ENCODE results near the gene WDR82. TPM values are rescaled to one million over a fixed set of nuclear protein-coding genes. Genes with fewer than 3 reads are reported as not detected.

Gene WDR82
- total RNA-seq, 2 experiments from 2014 or later = 131 TPM

DNA sequence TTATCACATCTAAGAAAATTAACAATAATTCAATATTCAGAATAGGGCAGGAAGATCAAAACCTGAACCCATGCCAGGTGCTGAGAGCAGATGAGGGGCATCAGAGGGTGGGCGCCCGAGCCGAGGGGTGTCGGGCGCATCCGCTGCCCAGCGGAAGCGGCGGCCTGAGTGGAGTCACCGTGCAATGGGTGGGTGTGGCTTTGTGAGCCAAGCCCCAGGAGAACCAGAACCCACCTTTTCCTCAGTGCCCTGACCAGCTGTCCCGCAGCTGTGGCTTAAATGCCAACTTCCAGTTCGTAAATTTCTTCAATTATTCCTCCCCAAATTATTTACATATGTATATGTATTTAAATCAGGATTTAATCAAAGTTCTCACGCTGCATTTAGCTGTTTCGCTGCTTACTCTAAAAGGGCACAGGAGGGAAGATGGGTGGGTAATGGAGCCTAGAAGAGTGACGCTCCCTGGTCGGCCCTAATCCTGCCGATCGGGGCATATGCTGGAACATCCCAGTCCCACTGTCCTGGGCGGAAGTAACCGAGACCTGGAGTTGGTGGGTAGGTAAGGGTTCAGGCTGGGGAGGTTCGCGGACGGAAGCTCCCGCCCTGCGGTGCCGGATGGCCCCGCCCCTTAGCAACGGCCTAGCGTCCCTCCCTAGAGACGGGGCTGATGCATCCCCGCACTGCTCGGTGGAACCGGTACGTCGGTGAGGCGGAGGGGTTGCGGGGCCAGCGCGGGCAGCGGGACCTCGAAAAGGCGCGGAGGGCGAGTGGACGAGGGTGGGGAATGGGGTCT is 39.0 kb upstream of the WDR82 start:
- no peak overlapping the region for H3K27ac Mint-ChIP-seq
- no peaks in the 10 kb centered on the region for H3K36me3 Mint-ChIP-seq (ENCODE audit: low read depth)
- peak overlapping the region; percentile 31 for H3K4me3 Mint-ChIP-seq
- no peaks in the 10 kb centered on the region for H3K27me3 Mint-ChIP-seq (ENCODE audit: low read depth)
- ChIA-PET POLR2A (interaction anchor here (0.6 kb wide), 1 partner anchor 10 kb away, joined by 4 read pairs; no protein-coding TSS in a partner anchor), CTCF (interaction anchor here (1.4 to 6.6 kb wide), 3 partner anchors 22 to 97 kb away, joined by 3 to 41 read pairs (median 6); no protein-coding TSS in a partner anchor)
- DNase-seq = peak; percentile 77
- H3K9me3 Mint-ChIP-seq (ENCODE audit: insufficient read depth) = no peaks in the 10 kb centered on the region
- peaks cover 25% of the 10 kb centered on the region for H3K4me1 Mint-ChIP-seq (ENCODE audit: low read depth)
- peak; percentile 97 for ATAC-seq

DNA sequence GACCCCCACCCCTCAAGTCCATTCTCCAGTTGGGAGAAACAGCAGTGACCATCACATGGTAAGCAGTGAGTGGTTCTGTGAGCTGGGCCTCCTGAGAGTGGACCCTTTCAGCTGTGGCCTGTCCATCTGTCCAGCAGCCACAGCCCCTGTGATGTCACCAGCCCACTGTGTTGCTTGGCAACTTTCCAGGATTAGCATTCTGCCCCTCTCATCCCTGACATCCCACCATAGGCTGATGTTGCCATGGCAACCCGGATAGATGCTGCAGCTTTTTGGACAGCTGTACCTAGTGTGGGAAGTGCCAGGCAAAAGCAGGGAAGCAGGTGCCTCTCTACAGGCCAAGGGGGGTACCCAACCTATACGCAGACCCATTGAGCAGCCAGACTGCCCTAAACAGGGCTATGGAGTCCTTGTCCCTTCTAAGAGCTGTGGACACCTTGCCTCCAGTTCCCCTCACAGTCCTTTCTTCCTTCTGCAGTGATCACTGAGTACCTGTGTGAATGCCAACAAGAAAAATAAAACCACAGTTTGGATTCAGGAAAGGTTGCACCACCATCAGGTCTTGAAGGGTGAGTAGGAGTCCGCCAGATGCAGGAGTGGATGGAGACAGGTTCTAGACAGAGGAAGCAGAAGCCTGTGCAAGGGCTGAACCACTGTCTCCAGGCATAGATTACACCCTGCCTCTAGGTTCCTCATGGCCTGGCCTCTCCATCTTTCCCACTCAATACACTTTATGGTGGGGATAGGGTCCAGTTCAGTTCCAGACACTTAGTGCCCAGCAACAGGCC is 37.7 kb upstream of the WDR82 start, which contains the start of gene DNAH1:
Gene DNAH1 (plus strand): TSS at position 343 of the 788 bp plus-strand sequence. CDS start 6,124 bp downstream, outside the sequence.
- ATAC-seq (no peak), DNase-seq (no peak)
- Mint-ChIP-seq H3K4me1 (ENCODE audit: low read depth) (peaks cover 26% of the 10 kb centered on the region), H3K27ac (peak within 1 kb of the TSS; percentile 34), H3K36me3 (ENCODE audit: low read depth) (no peaks in the 10 kb centered on the region), H3K4me3 (no peak within 1 kb of the TSS), H3K9me3 (ENCODE audit: insufficient read depth) (no peaks in the 10 kb centered on the region), H3K27me3 (ENCODE audit: low read depth) (no peaks in the 10 kb centered on the region)
- CTCF ChIA-PET = interaction anchor here (1.1 to 6.6 kb wide), 3 partner anchors 23 to 95 kb away, joined by 3 to 41 read pairs (median 3); no protein-coding TSS in a partner anchor
- POLR2A ChIA-PET = no interaction called here

DNA sequence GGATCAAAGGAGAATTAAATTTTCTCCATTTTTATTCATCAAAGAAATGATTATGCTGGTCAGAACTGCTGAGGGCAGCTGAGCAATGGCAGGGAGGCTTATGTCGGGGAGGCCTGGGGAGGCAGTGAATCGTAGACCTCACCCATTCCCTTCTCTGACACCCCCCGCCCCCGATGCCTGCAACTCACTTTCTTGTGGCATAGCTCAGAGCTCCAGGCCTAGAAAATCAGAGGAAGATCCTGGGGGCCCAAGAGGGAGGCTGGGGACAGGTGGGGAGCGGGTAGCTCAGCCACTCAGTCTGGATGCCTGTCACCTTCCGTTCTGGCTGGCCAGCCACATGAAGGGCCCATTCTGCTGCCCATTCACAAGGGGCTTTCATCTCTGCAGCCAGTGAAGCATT is 36.6 kb upstream of the WDR82 start:
- no peak overlapping the region for H3K27ac Mint-ChIP-seq
- no peaks in the 10 kb centered on the region for H3K9me3 Mint-ChIP-seq (ENCODE audit: insufficient read depth)
- peaks cover under 1% of the 10 kb centered on the region for H3K36me3 Mint-ChIP-seq (ENCODE audit: low read depth)
- H3K4me1 Mint-ChIP-seq (ENCODE audit: low read depth) = peaks cover 33% of the 10 kb centered on the region
- POLR2A ChIA-PET = interaction anchor here (1.3 kb wide), 1 partner anchor 13 kb away, joined by 4 read pairs; no protein-coding TSS in a partner anchor
- no peak overlapping the region for H3K4me3 Mint-ChIP-seq
- ATAC-seq (no peak), DNase-seq (no peak)
- H3K27me3 Mint-ChIP-seq (ENCODE audit: low read depth) = no peaks in the 10 kb centered on the region
- CTCF ChIA-PET = interaction anchor here (1.1 kb wide), 2 partner anchors 23 to 24 kb away, joined by 3 to 6 read pairs; no protein-coding TSS in a partner anchor

DNA sequence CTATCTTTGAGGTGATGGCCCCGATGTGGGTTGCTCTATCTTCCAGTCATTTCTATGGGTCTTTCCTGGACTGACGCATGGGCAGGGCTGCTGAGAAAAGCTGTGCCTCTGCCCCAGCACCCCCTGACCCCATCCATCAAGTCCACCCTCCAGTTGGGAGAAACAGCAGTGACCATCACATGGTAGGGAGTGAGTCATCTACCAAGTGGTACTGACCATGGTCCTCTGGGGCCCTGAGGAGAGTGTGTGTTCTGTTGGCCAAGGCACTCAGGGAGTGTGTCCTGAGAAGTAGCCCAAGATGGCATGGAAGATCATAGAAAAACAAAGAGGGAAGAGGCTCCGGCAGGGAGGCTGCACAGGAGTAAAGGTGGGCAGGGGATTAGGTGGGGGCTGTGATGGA is 36.0 kb upstream of the WDR82 start:
- peaks cover 2% of the 10 kb centered on the region for H3K36me3 Mint-ChIP-seq (ENCODE audit: low read depth)
- no peak overlapping the region for H3K4me3 Mint-ChIP-seq
- no peak overlapping the region for H3K27ac Mint-ChIP-seq
- no peaks in the 10 kb centered on the region for H3K27me3 Mint-ChIP-seq (ENCODE audit: low read depth)
- DNase-seq (no peak), ATAC-seq (no peak)
- H3K9me3 Mint-ChIP-seq (ENCODE audit: insufficient read depth) = no peaks in the 10 kb centered on the region
- H3K4me1 Mint-ChIP-seq (ENCODE audit: low read depth) = peaks cover 33% of the 10 kb centered on the region
- POLR2A ChIA-PET = interaction anchor here (1.3 kb wide), 1 partner anchor 13 kb away, joined by 4 read pairs; no protein-coding TSS in a partner anchor
- CTCF ChIA-PET = interaction anchor here (1.1 kb wide), 2 partner anchors 23 to 25 kb away, joined by 3 to 6 read pairs; no protein-coding TSS in a partner anchor

DNA sequence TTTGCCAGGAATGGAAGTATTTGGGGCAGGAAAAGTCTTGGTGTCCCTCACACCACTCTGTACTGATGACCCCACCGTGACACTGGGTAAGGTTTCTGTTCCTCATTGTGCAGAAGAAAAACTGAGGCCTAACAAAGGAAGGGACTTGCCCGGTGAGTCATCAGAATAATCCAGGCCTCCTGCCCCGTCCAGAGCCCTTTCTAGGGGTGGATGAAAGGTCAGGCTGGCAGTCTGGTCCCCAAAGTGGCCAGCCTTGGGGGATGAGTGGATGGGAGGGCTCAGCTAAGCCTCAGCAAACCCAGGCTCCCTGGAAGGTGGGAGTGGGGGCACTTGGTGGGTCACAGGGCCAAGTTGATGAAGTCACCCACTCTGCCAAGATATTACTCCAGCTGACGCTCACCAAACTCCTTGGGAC is 35.3 kb upstream of the WDR82 start:
- H3K4me1 Mint-ChIP-seq (ENCODE audit: low read depth) = peaks cover 33% of the 10 kb centered on the region
- H3K4me3 Mint-ChIP-seq = no peak overlapping the region
- no peak for ATAC-seq
- ChIA-PET POLR2A (interaction anchor here (0.9 kb wide), 1 partner anchor 34 kb away, joined by 3 read pairs; no protein-coding TSS in a partner anchor), CTCF (interaction anchor here (1.0 to 1.1 kb wide), 2 partner anchors 22 to 25 kb away, joined by 3 read pairs; no protein-coding TSS in a partner anchor)
- no peaks in the 10 kb centered on the region for H3K9me3 Mint-ChIP-seq (ENCODE audit: insufficient read depth)
- no peaks in the 10 kb centered on the region for H3K27me3 Mint-ChIP-seq (ENCODE audit: low read depth)
- DNase-seq = no peak
- H3K27ac Mint-ChIP-seq = no peak overlapping the region
- H3K36me3 Mint-ChIP-seq (ENCODE audit: low read depth) = peaks cover 2% of the 10 kb centered on the region

DNA sequence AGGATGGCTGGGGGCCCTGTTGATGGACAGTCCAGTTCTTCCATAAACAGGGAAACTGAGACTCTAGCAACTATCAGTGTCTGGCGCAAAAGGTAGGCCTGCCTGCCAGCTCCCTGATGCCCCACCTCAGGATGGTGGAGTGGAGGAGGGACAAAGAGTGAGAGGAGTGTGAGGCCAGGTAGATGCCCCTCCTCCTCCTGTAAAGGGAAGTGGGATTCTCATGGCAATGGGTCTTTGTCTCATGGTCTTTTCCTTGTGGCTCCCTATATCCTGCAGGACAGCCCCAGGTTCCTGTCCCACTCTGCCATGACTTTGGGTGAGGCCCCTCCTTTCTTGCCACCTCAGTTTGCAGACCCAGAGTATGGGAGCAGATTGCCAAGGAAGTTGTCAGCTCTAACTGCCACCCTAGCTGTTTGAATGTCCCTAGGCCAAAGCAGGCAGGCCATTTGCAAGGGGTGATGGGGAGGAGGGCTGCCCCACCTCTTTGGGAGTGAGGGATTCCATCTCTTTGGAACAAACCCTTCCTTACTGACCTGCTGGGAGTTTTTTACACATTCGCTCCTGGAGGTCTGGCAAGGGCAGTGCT is 34.8 kb upstream of the WDR82 start:
- ATAC-seq (no peak), DNase-seq (no peak)
- no peaks in the 10 kb centered on the region for H3K27me3 Mint-ChIP-seq (ENCODE audit: low read depth)
- H3K9me3 Mint-ChIP-seq (ENCODE audit: insufficient read depth) = no peaks in the 10 kb centered on the region
- H3K27ac Mint-ChIP-seq = no peak overlapping the region
- peaks cover 2% of the 10 kb centered on the region for H3K36me3 Mint-ChIP-seq (ENCODE audit: low read depth)
- peaks cover 34% of the 10 kb centered on the region for H3K4me1 Mint-ChIP-seq (ENCODE audit: low read depth)
- H3K4me3 Mint-ChIP-seq = no peak overlapping the region
- POLR2A ChIA-PET = interaction anchor here (0.9 kb wide), 1 partner anchor 33 kb away, joined by 3 read pairs; no protein-coding TSS in a partner anchor
- CTCF ChIA-PET = interaction anchor here (1.0 kb wide), 1 partner anchor 26 kb away, joined by 3 read pairs; no protein-coding TSS in a partner anchor

DNA sequence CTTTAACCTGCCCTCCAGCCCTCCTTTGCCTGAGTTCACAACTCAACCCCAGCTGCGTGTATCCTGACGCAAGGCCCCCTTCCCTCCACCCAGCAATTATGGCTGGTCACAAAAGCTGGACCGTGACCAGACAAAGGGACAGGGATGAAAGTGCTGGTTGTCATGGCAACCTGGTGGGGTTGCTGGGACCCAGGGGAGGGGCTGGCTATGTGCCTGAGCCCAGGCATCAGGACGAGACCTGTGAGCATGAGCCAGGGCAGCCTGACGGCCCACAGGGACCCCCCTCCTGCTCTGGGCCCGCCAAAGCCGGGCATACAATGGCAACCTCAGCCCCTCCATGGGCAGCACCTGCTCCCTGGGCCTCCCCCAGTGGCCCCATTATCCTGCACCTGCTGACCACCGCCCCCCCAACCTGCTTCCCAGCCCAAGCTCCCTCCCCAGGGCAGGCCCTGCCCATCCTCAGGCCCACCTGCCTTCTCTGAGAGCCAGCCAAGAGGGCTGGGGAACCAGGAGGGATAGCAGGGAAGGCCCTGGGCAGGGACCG is 33.2 kb upstream of the WDR82 start:
- ATAC-seq = no peak
- ChIA-PET POLR2A (no interaction called here), CTCF (interaction anchor here (1.1 to 1.3 kb wide), 2 partner anchors 28 to 71 kb away, joined by 4 to 6 read pairs; no protein-coding TSS in a partner anchor)
- H3K27ac Mint-ChIP-seq = no peak overlapping the region
- peaks cover 2% of the 10 kb centered on the region for H3K36me3 Mint-ChIP-seq (ENCODE audit: low read depth)
- no peak overlapping the region for H3K4me3 Mint-ChIP-seq
- H3K9me3 Mint-ChIP-seq (ENCODE audit: insufficient read depth) = no peaks in the 10 kb centered on the region
- peaks cover 34% of the 10 kb centered on the region for H3K4me1 Mint-ChIP-seq (ENCODE audit: low read depth)
- DNase-seq = no peak
- H3K27me3 Mint-ChIP-seq (ENCODE audit: low read depth) = no peaks in the 10 kb centered on the region

DNA sequence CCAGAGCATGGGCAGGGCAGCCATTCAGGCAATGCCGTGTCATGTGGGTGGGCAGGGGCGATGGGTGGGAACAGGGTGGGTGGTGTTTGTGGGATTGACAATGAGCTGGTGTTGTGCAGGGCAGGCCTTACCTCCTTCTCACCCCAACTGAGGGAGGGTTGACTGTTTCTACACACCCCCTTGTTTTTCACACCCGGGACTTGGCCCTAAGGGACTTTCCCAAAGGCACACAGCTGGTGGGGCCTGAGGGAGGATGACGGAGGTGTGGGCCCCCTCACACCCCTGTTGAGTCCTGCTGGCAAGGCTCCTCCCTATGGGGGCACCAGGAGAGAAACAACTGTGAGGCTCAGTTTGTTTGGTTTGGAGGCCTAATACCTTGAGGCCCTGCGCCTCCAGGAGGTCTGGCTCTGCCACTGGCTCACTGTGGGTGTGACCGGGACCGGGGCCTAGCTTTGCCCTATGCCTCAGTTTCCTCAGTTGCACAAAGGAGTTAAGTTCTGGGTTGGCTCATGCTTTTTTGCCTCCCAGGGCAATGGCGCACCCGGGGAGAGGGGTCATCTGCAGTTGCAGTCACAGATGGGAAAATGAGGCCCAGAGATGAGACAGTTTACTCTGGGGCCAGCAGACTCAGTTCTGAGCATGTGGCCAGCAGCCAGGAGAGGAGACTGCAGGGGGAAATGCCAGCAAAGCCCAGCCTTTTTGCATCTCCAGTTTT is 32.6 kb upstream of the WDR82 start:
- peak; percentile 28 for DNase-seq

DNA sequence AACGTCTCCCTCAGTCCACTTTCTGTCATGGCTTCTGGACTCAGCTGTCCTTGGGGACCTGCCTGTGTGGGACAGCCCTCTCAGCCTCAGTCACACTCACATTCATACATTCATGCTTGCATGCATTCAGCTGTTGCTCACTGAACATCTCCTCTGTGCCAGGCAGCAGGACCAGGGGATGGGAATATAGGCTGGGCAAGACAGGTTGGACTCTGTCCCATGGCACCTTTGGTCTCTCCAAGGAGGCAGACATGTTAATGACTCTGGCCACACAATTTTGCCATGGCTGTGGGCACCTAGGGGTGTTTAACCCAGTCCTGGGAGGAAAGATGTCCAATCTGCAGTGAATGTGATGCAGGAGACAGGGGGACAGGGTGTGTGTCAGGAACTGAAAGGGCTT is 29.9 kb upstream of the WDR82 start:
- Mint-ChIP-seq H3K9me3 (ENCODE audit: insufficient read depth) (no peaks in the 10 kb centered on the region), H3K4me3 (no peak overlapping the region), H3K27me3 (ENCODE audit: low read depth) (no peaks in the 10 kb centered on the region), H3K36me3 (ENCODE audit: low read depth) (peaks cover 2% of the 10 kb centered on the region), H3K27ac (no peak overlapping the region), H3K4me1 (ENCODE audit: low read depth) (peaks cover 30% of the 10 kb centered on the region)
- DNase-seq (no peak), ATAC-seq (no peak)
- ChIA-PET POLR2A (interaction anchor here (0.7 kb wide), 2 partner anchors 20 to 241 kb away, joined by 3 read pairs; partner anchors contain the start of gene GLYCTK), CTCF (interaction anchor here (1.8 kb wide), 1 partner anchor 31 kb away, joined by 12 read pairs; no protein-coding TSS in a partner anchor)

More for the DNA sequence above, 32.6 kb upstream of the WDR82 start:
- ChIA-PET CTCF (interaction anchor here (1.0 to 1.3 kb wide), 3 partner anchors 28 to 71 kb away, joined by 4 to 6 read pairs (median 6); no protein-coding TSS in a partner anchor), POLR2A (no interaction called here)
- Mint-ChIP-seq H3K27me3 (ENCODE audit: low read depth) (no peaks in the 10 kb centered on the region), H3K4me1 (ENCODE audit: low read depth) (peaks cover 32% of the 10 kb centered on the region), H3K27ac (no peak overlapping the region), H3K36me3 (ENCODE audit: low read depth) (peaks cover 2% of the 10 kb centered on the region), H3K4me3 (no peak overlapping the region), H3K9me3 (ENCODE audit: insufficient read depth) (no peaks in the 10 kb centered on the region)
- peak; percentile 62 for ATAC-seq

DNA sequence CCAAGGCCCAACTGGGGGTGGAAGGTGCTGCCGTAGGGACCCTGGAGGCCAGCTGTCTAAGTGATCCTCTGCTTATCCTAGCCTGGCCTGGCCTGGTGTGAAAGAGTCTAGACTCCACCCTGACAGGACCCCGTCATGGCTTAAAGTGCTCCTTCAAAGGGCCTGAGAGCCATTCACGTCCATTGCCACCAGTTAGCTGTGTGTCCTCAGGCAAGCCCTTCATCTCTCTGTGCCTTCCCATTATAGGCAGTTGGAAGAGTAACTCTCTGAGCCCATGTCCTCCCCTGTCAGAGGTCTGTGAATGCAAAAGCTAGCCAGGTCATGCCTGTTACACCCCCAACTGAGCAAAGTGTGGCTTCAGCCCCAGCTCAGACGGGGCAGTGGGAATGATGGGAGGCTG is 28.5 kb upstream of the WDR82 start:
- no peak for DNase-seq
- no peaks in the 10 kb centered on the region for H3K27me3 Mint-ChIP-seq (ENCODE audit: low read depth)
- H3K9me3 Mint-ChIP-seq (ENCODE audit: insufficient read depth) = no peaks in the 10 kb centered on the region
- no peak overlapping the region for H3K27ac Mint-ChIP-seq
- CTCF ChIA-PET = interaction anchor here (0.6 to 1.8 kb wide), 4 partner anchors 32 to 677 kb away, joined by 3 to 12 read pairs (median 4); partner anchors contain the start of gene RRP9
- peaks cover 24% of the 10 kb centered on the region for H3K4me1 Mint-ChIP-seq (ENCODE audit: low read depth)
- ATAC-seq = no peak
- no peak overlapping the region for H3K4me3 Mint-ChIP-seq
- peaks cover 2% of the 10 kb centered on the region for H3K36me3 Mint-ChIP-seq (ENCODE audit: low read depth)
- POLR2A ChIA-PET = interaction anchor here (0.6 to 1.0 kb wide), 2 partner anchors 8 to 11 kb away, joined by 4 to 5 read pairs; no protein-coding TSS in a partner anchor

Measured in activated CD8-positive, alpha-beta T cell treated with anti-CD3 and anti-CD28 coated beads, Interleukin-2, amount 10 ng/mL, durations not matched to agents 7 days and 5 days (primary cell).